GM19240 (cell line): ENCODE measurements around the gene PLA2G2C.

Experiments used
- DNase-seq: peaks from one replicate; pipeline ENCODE4 v3.0.0; 2011; ENCODE audit warnings: low spot score; ENCODE audit not compliant: insufficient read length

Gene PLA2G2C

DNA sequence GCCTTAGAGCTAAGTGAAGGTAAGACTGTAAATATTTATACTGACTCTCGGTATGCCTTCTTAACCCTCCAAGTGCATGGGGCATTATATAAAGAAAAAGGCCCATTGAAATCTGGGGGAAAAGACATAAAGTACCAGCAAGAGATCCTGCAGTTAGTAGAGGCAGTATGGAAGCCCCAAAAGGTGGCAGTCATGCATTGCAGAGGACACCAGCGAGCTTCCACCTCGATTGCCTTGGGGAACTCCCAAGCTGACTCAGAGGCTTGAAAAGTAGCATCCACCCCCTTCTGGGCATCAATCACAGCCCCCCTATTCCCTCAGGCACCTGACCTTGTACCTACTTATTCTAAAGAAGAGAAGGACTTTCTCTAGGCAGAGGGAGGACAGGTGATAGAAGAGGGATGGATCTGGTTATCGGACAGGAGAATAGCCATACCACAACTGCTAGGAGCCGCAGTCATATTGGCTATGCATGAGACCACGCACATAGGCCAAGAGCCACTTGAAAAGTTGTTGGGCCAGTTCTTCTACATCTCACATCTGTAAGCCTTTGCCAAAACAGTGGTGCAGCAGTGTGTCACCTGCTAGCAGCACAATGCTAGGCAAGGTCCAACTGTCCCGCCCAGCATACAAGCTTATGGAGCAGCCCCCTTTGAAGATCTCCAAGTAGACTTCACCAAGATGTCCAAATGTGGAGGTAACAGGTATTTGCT, 27.8 kb downstream of the PLA2G2C start:
- DNase-seq: no peak

DNA sequence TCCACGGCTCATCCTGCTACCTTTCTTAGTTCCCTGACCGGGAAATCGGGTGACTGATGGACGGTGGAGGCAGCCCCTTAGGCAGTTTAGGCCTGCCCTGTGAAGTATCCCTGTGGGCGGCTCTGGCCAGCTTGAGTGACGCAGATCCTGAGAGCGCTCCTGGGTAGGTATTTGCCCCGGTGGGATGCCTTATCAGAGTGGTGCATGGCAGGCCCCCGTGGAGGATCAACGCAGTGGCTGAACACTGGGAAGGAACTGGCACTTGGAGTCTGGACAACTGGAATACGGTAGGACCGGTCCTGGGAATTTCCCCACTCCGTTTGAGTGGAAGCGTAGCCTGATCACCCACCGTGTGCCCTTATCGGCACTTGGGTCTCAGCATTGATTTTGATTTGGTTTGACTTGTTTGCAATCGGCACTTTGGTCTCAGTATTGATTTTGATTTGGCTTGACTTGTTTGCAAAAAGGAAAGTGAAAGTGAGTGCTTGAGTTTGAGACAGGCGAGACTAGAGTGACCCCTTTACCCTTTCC, 32.0 kb downstream of the PLA2G2C start:
- DNase-seq: no peak

DNA sequence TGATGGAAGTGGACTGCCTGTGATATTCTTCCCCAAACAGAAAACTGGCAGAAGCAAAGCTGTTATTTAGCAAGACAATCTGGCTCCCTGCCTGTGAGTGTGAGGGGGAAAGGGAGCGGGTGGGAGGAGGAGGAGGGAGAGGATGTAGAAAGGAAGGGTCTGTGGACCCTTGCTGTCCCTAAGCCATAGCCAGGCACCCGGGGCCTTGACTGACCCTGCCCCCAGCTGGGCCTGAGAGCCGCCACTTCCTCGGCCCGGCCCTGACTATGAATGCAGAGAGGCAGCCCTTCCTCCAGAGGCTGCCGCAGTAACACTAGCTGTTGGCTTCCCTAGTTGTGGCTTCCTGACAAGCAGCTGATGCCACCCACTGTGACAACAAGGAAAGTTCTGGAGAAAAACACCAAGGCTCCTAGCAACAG, 33.3 kb downstream of the PLA2G2C start:
- DNase-seq: no peak

DNA sequence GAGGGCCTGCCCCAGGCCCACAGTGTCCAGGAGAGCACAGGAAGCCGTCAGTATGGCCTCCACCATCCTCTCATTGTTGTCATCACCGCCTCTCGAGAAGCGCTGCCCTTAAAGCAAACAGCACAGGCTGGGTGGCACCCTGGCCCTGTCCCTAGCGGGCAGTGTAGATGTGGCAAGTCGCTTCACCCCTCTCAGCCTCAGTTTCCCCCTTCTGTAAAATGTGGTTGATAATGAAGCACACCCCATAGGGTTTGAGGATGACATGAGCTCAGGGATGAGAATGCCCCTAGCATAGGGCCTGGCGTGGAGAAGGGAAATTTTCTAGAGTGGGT, 33.8 kb downstream of the PLA2G2C start:
- no peak for DNase-seq

DNA sequence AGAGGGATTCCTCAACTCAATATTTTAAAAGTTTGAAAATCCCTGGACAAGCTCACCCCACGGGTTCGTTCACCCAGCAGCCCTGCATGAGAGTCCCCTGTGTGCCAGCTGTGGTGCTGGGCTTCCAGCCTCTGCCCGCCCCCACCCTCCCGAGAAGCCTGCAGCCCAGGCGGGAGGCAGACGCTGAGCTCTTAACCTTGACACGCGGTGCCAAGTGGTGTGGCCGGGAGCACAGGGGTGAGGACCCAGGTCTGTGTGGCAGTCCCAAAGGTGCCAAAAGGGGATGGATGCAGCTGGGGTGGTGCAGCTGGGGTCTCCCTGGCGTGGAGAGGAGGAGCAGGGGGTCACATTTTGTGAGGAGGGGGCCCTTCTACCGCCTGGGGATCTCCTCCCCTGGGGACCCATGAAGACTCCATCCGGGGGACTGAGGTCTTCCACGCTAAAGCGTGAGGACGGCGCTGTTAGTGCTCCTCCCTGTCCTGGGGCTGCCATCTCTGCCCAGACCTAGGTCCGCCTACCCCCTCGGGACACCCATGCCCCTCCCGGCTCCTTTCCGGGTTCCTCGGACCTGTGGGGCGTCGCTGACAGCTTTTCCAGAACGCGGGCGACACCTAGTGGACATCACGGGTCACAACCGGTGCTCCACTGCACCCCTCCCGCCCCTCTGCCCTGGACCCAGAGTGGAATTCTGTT, 34.3 kb downstream of the PLA2G2C start:
- peak; percentile 94 for DNase-seq

DNA sequence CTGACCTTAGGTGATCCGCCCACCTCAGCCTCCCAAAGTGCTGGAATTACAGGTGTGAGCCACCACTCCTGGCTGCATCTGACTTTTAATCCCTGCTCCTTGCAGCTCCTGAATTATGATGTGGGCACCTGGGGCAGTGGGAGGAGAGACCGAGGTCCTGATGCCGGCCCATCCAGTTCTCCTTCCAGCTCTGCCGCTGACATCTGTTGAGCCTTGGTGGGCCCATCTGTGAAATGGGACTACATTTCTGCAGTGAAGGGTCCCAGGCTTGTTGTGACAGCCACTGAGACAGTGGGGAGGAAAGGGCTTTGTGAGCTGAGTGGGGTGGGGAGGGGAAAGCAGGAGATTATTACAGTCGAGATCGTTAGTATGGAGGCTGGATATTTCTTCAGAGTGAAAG, 35.3 kb downstream of the PLA2G2C start:
- DNase-seq: no peak

DNA sequence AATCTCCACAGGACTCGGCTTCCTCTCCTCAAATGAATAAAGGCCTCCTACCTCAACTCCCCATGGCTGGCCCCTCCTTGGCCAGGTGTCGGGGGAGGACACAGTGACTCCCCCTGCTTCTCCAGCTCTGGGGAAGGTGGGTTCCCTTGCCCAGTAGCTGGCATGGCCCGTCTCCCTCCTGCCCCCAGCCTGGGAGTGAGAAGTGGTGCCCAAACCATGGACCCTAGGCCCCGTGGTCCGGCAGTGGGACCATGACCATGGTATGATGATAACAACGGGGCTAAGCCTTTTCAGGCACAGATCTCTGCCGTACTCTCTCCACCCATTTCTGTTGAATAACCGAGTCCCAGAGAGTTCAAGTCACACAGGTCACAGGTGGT, 36.0 kb downstream of the PLA2G2C start:
- no peak for DNase-seq

DNA sequence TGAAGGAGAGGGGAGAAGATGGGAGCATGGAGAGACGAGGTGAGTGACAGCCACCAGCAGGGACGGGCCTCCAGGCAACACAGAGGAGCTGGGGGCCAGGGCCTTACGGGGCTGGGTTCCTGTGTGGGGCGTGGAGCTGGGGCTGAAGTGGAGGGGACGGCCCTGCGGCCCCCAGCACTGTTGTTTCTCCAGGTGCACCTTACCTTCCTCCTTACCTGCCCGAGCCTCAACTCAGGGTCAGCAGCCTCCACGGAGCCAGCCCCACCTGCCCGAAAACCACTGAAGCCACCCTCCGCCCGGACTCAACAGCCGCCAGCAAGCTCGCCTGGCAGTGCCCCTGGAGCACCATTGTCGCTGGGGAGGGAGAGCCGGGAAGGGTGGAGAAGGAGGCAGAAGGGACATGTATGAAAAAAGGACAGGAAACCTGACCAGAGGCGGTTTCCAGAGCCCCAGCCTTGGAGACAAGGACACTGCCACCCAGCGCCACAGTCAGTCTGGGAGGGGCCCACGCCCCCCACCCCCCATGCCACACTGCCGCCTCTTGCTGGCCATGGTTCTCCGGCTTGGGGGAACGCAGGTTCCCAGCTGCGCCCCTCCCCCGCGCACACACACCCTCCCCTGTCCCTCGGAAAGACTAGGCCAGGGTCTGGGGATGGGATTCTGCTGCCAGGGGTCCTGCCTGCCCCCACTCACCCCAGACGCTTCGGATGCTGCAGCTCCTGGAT, 36.6 kb downstream of the PLA2G2C start:
- DNase-seq: no peak

DNA sequence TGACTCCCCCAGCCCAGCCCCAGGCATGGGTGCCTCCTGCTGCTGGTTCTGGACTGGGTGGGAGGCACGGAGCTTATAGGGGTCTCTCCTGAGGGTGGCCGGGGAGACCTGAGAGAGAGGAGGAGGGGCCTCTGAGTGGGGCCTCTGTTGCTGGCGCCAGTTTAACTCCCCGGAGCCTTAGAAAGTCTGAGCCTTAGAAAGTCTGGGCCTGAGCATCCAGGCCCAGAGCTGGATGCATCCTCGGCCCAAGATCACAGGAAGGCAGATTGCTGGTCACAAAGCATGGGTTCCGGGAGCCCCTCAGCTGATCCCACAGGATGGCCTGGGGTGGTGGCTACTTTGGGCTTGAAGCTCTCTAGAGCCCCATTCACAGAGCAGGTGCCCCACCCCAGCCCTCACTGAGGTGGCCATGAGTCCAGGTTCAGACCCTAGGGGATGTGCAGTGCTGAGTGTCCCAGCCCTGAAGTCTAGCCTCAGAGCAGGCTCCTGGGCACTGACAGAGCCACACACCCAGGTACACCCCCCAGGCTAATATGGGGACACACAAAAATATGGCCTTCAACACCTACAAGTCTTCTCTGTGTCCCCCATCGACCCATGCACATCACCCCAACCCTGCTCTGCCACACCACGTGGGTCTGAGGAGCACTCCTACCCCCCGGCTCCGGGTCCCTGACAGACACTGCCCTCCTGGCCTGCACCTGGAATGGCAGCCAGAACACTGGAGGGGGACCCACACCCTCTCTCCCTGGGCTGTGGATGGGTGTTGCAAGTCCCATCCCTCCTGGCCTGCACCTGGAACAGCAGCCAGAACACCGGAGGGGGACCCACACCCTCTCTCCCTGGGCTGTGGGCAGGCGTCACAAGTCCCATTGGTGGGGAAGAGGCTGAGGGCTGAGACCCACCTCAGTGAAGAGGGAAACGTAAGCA, 37.5 kb downstream of the PLA2G2C start:
- no peak for DNase-seq

DNA sequence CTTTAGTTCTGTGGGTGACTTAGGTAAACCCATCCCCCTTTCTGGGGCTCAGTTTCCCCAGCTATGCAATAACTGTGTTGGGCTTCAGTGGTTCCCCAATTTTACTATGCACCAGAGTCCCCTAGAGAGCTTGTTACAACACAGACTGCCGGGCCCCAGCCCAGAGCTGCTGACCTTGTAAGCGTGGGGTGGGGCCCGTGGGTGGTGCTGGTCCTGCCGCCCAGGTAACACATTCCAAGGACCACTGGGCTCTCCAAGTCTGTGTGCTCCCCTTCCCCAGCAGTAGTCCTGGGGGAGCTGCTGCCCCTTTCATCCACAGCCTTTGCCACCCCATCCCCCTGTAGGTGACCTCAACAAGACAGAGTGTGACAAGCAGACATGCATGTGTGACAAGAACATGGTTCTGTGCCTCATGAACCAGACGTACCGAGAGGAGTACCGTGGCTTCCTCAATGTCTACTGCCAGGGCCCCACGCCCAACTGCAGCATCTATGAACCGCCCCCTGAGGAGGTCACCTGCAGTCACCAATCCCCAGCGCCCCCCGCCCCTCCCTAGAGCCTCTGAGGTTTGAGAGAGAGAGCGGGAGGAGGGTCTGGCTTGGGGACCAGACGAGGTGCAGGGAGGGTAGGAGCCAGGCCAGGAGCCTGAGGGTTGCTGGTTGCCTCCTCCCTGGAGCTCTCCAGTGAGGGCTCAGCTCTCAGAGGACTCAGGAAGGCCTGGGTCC, 38.3 kb downstream of the PLA2G2C start:
- no peak for DNase-seq

DNA sequence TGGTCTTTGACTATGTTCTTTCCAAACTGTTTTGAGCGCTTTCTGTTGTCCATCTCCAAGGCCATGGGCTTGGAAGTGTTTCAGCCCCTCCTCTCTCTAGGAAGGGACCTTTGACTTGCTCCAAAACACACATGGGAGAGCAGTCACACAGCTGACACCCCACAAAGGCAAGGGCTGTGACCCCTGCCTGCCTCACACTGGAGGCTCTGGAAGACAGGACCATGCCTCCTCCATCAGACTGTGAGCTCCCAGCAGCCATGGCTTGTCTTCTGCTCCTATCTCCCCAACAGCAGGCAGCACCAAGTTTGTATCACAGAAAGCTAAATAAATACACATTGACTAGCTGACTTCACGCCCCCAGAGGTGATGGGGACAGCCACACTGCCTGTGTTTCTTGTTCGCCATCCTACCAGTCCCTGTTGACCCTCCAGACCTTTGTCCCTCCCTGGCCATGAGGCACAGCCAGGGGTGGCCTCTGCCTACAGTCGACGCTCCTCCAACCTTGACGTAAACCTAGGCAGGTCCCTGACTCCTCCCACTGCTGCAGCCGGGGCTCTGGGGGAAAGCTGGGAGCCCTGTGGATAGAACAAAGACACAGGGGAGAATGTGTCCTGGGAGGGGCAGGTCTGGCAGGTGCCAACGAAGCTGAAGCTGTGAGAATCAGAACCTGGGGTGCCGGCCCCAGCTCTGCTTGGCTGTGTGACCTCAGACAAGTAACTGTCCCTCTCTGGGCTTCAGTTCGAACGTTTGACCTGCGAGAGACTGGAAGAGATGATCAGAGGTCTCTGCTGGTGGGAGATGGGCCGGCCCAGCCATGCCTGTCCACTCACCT, 42.4 kb downstream of the PLA2G2C start:
- DNase-seq: no peak

DNA sequence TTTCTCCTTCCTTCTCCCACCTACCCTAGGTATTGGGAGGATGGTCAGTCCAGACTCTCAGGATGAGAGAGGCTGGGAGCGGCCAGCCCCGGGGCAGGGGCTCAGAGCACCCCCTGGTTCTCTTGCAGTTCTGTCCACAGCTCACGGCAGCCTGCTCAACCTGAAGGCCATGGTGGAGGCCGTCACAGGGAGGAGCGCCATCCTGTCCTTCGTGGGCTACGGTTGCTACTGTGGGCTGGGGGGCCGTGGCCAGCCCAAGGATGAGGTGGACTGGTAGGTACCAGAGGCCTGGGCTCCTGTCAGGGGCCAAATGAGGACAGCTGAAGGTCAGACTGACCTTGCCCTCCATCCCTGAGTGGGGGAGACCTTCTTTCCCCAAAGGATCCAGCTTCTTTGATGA, 43.0 kb downstream of the PLA2G2C start:
- DNase-seq: no peak

DNA sequence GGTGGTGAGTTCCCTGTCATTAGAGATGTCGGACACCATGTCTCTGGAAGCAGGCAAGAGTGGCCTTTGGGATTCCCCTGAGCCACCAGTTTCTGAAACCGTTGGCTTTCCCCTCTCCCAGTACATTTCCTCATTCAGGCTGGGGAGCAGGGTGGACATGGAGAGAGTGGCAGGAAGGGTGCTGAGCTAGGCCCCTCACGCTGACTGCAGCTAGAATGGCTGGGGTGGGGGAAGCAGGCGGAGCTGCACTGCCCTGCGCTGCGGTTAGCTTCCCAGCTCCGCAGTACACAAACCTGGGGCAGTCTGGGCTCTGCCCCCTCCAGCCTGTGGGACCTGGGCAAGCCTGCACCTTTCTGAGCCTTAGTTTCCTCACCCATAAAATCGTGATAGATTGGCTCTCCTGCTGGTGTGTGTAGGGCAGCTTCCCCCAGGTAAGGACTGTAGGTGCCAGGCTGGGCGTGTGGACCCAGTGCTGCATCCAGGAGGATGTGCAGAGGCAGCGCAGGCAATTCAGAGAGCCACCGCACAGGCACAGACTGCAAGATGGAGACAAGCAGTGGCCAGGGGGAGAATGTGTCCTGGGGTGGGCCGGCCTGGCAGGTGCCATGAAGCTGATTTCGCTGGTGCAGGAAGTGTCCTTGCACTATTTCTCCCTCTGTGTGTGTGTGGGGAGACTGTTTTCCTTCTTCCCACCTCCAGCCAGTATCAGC, 44.2 kb downstream of the PLA2G2C start:
- no peak for DNase-seq

DNA sequence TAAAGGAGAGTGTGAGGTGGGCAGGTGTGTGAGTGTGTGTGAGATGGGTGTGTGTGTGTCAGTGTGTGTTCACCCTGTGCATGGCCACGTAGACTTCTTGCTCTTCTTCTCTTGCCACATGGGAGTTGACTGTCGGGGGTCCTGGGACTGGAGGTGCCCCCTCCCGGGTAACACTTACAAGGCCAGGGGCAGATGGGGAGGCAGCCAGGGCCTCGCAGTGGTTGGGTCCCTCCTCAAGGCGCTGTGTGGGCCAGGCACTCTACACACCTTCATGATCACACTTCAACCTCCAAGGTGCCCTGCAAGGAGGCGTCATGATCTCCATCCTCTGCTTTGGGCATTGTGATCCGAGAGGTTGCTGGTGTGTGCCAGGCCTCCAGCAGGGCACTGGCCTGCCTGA, 44.9 kb downstream of the PLA2G2C start:
- DNase-seq: no peak

DNA sequence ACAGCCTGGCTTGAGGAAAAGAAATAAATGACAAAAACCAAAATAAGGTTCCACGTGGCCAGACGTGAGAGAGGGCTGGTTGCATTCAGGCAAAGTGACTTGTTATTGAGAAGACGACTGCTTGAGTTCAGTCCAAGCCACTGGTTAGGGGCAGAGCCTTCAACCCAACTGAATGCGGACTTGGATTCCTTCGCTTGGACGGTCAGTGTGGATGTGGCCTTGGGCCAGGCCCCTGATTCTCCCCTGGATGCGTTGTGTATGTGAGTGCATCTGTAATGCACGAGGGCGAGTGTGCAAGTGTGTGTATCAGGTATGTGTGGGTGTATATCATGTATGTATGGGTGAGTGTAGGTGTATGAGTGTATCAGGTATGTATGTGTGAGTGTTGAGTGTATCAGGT, 45.3 kb downstream of the PLA2G2C start:
- no peak for DNase-seq

DNA sequence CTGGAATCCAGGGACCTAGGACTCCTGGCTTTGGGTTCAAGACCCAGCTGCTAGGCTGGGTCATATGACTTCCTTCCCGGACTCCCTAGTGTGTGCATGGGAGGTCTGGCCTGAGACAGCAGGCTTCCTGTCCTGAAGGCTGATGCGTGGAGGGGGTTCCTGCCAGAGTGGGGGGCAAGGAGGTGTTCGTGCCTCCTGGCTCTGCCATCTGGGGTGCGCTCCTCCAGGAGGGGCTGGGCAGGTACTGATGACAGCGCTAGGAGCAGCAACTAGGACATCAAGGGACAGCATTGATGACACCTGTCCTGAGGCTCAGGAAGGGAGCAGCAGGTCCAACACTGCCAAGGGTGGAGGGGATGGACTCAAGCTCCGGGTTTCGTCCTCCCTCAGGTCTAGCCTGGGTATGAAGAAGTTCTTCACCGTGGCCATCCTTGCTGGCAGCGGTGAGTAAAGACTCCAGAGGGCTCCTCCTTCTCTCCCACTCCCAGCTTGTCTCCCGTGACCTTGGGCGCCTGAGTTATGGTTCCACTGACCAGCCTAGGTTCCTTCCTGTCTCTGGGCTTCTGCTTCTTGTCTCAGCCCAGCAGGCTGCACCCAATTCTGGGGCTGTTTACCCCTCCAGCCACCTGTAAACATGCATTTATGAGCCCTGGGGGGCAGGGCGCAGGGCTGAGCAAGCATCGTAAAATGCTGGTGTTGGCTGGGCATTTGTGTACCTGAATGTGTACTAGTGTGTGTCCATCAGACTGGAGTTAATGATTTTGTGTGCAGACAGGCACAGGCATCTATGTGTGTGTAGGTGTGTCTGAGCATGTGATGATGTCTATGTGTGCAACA, 46.3 kb downstream of the PLA2G2C start:
- no peak for DNase-seq

DNA sequence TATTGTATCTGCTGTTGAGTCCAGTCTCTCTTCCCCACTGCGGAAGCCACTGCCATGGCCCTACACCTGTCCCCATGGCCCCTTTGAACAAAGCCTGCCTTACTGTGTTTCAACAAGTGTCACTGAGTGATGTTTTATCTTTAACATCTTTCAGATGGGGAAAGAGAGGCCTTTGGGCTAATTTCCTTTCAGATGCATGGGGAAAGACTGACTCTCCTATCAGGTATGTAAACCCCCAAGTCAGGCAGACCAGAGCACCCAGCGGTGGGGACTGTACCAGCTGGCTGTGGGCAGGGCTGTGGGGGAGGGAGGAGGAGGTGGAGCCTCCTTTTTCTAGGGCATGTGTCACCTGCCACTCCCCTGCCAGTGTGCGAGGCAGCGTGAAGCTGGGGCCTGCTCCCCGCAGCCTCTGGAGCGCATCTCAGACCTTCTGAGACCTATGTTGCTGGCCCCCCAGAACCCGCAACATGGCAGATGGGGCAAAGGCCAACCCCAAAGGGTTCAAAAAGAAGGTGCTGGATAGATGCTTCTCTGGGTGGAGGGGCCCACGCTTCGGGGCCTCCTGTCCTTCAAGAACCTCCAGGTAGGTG, 47.3 kb downstream of the PLA2G2C start, which contains the start of gene PLA2G2F:
Gene PLA2G2F, plus strand, starts transcription at position 363 of the 590 bp plus-strand sequence. Its CDS starts 105 bp downstream, at position 468.
- no peak for DNase-seq

DNA sequence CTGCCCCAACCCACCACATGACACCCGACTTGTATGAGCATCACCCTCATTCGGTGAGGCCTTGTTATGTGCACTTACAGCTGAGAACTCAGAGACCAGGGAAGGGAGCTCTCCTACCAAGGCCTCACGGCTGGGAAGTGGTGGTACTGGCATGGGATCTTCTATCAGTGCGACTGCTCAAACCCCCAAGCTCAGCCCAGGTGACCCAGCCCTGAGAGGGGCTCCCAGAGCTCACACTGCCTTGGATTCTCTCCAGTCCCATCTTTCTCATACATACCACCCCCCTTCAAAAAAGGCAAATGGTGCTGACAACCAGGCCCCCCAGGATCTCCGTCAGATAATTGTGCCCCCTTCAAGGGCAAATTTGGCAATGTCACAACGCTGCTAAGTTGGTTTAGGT, 48.0 kb downstream of the PLA2G2C start:
- DNase-seq: no peak
